Measurements from ENCODE around the gene WWOX. TPM values are rescaled to one million over a fixed set of nuclear protein-coding genes. Genes with fewer than 3 reads are reported as not detected.
"Not testable (repeated sequence)": the region's sequence is repeated elsewhere in the genome, so short reads cannot be mapped to it uniquely, and the experiment has no call there.

Gene WWOX
- 15.8 TPM for total RNA-seq
- long read RNA-seq, transcript WWOX-207 (5 exons, 654 nt), result major isoform, 5 of 36 reads
- long read RNA-seq, partial matches to known transcripts, result 0 of 36 reads
- long read RNA-seq, other reads (novel, unspliced or antisense), result 30 of 36 reads

DNA sequence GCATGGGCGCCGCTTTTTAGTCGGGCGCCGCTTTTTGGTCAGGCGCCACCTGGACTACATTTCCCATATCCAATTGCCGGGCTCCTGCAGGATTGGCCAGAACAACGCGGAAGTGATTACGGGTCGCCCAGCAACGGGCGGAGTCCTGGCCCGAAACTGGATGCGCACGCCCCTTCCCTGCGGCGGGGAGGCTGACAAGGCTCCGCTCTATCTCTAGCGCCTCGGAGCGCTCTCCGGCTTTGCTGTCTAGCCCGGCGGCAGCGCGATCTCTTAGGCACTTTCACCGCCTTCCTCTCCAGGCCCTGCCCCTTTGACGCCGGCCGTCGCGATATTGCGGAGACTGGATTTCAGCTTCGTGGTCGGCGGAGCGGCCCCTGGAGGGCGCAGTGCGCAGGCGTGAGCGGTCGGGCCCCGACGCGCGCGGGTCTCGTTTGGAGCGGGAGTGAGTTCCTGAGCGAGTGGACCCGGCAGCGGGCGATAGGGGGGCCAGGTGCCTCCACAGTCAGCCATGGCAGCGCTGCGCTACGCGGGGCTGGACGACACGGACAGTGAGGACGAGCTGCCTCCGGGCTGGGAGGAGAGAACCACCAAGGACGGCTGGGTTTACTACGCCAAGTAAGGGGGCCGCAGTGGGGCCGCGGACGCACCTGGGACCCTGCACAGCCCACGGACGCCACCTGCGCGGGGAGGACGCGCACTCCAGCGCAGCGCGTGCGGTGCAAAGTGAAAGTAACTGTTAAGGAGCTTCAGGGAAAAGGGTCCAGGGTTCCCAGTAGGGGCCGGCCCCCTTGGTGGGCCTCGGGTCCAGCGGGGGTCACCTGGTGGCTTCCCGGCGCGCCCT is at the start of gene WWOX:
WWOX (plus strand) TSS at position 384 of the 841 bp plus-strand sequence.
- DNase-seq (ENCODE audit: low spot score), result peak; percentile 97

DNA sequence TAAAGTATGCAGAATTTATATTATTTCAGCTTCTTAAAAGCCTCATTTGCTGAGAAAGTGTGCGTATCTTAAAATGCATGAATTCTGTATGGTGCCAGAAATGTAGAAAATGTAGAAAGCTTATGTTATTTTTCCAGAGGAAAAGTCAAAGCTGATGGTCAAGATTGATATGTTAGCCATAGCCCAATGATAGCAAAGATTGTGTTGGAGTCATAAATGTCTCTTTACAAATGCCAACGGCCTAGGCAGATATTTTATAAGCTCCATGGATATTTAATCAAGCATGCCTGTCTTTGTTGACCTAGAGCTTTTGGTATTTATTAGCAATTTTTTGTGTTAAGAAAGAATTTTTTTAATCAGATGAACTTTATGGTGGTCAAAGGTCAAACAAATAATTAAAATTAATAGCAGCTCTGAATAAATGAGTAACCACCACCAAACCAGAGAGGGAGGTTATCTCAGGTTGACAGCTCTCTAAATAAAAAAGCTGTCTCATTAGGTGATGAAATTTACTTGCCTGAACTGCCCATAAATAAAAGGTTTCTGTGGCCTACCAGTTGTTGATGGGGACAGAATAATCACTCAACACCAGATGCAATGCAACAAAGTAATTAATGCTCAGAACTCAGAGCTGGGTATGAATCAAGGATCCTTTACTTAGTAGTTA is 48.6 kb upstream of the WWOX start:
- DNase-seq (ENCODE audit: low spot score), result no peak

- DNase-seq (ENCODE audit: low spot score), result no peak
Measured at GRCh38 chr16:78057803-78058564, 41.5 kb upstream of the WWOX start.

- not testable (repeated sequence) for DNase-seq (ENCODE audit: low spot score)
Measured at GRCh38 chr16:78059806-78060205, 39.6 kb upstream of the WWOX start.

DNA sequence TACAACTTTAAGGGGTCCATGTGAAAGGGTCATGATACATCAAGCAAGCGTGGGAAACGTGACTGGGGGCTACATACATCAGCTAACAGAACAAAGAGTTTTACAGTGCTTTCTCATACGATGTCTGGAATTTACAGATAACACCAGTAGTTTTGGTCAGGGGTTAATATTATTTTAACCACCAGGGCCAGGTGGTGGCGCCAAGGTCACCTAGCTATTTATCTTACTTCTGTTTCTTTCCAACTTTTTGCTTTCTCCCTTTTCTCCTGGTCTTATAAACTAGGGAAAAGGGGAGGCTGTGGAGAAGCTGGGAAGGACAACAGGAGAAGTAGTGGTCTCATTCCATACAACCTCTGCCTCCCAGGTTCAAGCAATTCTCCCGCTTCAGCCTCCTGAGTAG is 39.2 kb upstream of the WWOX start:
- DNase-seq (ENCODE audit: low spot score), result no peak

GRCh38 chr16:78060809-78061208 is 38.6 kb upstream of the WWOX start:
- no peak for DNase-seq (ENCODE audit: low spot score)

DNA sequence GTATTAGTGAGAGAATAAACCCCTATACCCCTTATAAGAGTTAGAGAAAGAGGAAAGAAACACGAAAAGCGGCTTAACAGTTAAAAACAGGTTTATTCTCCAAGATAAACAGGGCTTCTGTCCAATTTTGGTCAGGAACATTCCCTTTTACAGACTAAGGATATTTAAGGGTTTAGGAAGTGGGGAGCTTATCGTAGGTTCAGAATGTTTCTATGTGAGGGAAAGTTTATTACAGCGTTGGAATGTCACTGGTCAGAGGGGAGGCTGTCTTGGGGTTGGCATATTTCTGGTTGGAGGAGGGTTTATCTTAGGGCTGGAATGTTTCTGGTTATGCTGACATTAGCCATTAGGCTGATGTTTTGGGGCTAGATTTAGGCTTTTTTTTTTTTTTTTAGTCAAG is 34.1 kb upstream of the WWOX start:
- DNase-seq (ENCODE audit: low spot score), result no peak

GRCh38 chr16:78069913-78070312 is 29.5 kb upstream of the WWOX start:
- DNase-seq (ENCODE audit: low spot score), result no peak

- DNase-seq (ENCODE audit: low spot score), result no peak
Measured at GRCh38 chr16:78072275-78072674, 27.2 kb upstream of the WWOX start.

DNA sequence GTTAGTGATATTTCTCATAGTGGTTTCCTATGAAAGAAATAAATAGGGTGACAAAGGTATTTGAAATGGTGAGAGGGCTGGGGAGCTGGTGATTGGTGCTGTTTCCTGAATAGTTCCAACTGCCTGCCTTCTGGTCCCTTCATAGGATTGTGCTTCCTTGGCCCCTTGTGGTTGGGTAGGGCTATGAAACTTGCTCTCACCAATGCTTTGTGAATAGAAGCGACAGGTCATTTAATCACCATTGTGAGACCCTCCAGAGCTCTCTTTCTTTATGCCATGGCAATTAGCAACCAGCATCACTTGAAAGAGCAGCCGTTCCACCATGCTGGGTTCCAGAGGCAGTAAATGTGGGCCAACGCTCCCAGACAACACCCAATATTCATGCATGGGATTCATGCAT is 23.7 kb upstream of the WWOX start:
- no peak for DNase-seq (ENCODE audit: low spot score)

DNA sequence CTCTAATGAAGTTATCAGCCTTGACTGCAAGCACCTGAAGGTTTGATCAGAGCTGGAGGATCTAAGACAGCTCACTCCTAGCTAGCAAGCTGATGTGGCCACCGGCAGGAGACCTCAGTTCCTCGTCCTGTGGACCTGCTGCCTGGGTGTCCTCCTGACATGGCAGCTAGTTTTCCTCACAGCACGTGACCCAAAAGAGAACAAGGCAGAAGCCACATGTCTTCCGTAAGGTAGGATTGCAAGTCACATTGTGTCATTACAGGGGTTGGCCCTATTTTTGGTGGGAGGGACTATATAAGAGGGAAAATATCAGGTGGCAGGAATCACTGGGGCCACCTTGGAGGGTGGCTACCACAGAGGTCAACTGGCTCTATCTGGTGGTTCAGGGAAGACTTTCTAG is 18.1 kb upstream of the WWOX start:
- no peak for DNase-seq (ENCODE audit: low spot score)

- no peak for DNase-seq (ENCODE audit: low spot score)
Measured at GRCh38 chr16:78091419-78091818, 8.0 kb upstream of the WWOX start.

DNA sequence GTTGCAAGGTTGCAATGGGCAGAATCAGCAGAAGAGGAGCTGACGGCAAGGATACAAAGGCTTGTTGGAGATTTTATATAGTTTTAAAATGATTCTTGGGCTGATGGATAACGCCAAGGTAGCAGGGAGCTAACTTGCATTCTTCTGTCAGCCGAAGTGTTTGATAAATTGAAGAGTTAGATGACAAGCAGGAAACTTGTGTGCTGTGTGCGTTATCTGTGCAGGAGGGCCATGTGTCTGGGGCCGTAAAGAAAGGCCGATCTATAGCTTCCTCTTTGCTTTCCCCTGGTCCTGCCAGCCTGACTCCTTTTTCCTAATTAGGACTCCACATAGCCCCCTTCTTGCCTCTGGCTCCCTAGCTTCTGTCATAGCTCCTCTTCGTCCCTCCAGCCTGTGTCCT is 6.7 kb upstream of the WWOX start:
- no peak for DNase-seq (ENCODE audit: low spot score)

- no peak for DNase-seq (ENCODE audit: low spot score)
Measured at GRCh38 chr16:78094166-78094565, 5.3 kb upstream of the WWOX start.

GRCh38 chr16:78094998-78095397 is 4.5 kb upstream of the WWOX start:
- no peak for DNase-seq (ENCODE audit: low spot score)

DNA sequence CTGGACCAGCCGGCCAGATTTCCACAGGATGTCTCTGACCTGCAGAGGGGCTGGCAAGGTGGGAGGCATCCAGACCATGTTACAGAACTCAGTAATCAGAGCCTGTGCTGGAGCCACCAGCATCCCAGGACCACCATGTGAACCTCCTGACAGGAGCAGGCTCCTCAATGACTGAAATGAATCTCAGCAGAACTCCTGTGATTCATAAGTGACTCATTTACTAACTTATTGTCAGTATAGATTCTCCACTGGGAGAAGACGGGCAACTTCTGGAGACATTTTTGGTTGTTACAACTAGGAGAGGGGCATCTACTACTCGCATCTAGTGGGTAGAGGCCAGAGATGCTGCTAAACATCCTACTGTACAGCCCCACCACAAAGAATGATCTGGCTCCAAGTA is 3.1 kb upstream of the WWOX start:
- DNase-seq (ENCODE audit: low spot score), result no peak

- DNase-seq (ENCODE audit: low spot score), result no peak
Measured at GRCh38 chr16:78097548-78097947, 1.9 kb upstream of the WWOX start.

DNA sequence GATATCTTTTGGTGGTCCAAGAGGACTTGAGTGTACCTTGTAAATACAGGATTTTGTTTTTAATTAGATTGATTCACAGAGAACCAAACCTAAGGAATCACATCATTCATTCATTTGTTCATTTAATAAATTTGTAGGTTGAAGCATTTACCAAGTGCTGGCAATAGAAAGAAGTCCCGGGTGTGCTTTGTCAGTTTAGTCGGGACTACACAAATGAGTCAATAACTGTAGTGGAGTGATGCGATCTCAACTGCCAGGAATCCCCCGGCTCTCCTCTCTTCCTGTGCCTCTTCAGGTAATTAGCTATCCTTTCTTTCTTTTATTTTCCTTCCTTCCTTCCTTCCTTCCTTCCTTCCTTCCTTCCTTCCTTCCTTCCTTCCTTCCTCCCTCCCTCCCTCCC is 1.4 kb upstream of the WWOX start:
- no peak for DNase-seq (ENCODE audit: low spot score)

DNA sequence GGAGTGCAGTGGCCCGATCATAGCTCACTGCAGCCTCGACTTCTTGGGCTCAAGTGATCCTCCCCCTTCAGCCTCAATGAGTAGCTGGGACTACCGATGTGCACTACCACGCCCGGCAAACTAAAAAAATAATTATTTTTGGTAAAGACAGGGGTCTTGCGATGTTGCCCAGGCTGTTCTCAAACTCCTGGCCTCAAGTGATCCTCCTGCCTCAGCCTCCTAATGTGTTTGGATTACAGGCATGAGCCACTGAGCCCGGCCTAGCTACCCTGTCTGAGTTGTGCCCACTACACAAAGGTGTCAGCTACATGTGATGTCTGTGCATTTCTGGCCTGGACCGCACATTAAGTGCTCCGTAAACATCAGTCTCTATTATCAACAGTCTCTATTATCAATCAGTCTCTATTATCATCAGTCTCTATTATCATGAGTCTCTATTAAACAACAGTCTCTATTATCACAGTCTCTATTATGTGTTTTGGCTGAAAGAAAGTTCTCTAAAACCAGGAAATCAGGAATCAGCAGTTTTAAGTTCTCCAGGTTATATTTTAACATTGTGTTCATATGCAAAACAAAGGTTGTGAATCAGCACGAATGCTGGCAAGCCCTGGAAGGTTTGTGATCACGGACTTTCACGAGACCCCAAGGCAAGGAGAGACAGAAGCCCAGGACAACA is 721 bp upstream of the WWOX start:
- no peak for DNase-seq (ENCODE audit: low spot score)

GRCh38 chr16:78100112-78100467 is 636 bp downstream of the WWOX start:
- DNase-seq (ENCODE audit: low spot score), result no peak

DNA sequence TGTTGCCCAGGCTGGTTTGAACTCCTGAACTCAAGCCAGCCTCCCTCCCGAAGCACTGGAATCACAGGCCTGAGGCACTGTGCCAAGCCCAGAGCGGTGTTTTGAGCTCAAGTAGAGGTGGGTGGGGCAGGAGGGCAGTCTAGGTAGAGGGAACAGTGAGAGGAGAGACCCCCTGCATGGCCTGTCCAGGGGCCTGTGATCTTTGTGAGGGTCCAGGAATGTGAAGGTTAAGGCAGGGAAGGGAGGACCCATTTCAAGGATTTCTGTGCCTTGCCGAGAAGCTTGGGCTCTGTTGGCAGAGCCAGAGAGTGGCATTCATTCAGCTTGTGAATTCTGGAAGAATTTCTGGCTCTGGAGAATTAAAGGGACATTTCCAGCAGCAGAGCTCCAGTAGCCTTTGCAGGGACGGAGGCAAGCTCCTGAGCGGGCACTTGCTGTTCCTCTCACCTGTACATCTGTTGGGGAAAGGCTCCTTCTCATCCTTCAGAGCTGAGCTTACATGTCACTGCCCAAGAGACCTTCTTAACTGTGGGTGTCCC is 2.7 kb downstream of the WWOX start:
- DNase-seq (ENCODE audit: low spot score), result no peak

All from mesenteric fat pad (tissue), 1 donor.